HepG2 (cell line): Measurements from ENCODE around the gene WDR81. TPM values are rescaled to one million over a fixed set of nuclear protein-coding genes. Genes with fewer than 3 reads are reported as not detected.
A peak's percentile ranks its signal among the peaks of the same experiment; 100 is the strongest.

Experiments used
- ATF5 ChIP-seq: sonication (generic); formaldehyde crosslinking; IDR thresholded peaks from 2 replicates; pipeline ENCODE4 v1.4.0; 2020; ENCODE audit warnings: mild to moderate bottlenecking, low read depth, missing genetic modification reagents
- CBFB ChIP-seq: sonication (generic); formaldehyde crosslinking; IDR thresholded peaks from 2 replicates; pipeline ENCODE4 v1.4.0; 2020; ENCODE audit warnings: missing genetic modification reagents
- CREM ChIP-seq, 2 experiments: sonication (generic) in 1 of 2; formaldehyde crosslinking in 1 of 2; IDR thresholded peaks; 2 replicates each; pipeline versions ENCODE4 v1.4.0 to v1.6.1; 2016 to 2020; ENCODE audit warnings: antibody characterized with exemption in 1 of 2, mild to moderate bottlenecking in 1 of 2, missing genetic modification reagents in 1 of 2
- EED ChIP-seq: sonication (generic); formaldehyde crosslinking; IDR thresholded peaks from 2 replicates; pipeline ENCODE4 v1.5.0; 2020; ENCODE audit warnings: mild to moderate bottlenecking, missing genetic modification reagents
- FOXC1 ChIP-seq: sonication (generic); formaldehyde crosslinking; IDR thresholded peaks from 2 replicates; pipeline ENCODE4 v1.8.0; 2022; ENCODE audit warnings: mild to moderate bottlenecking, missing genetic modification reagents, borderline replicate concordance
- GMEB2 ChIP-seq: IDR thresholded peaks from 2 replicates; pipeline ENCODE4 v1.6.1; 2016; ENCODE audit warnings: missing biosample characterization, missing genetic modification reagents, low read depth
- KMT2B ChIP-seq: IDR thresholded peaks from 2 replicates; pipeline ENCODE4 v1.6.1; 2016; ENCODE audit warnings: missing genetic modification reagents, missing compliant biosample characterization
- MXD4 ChIP-seq: IDR thresholded peaks from 2 replicates; pipeline ENCODE4 v1.6.1; 2016; ENCODE audit warnings: mild to moderate bottlenecking, missing biosample characterization, missing genetic modification reagents
- NFKB2 ChIP-seq: sonication (generic); formaldehyde crosslinking; IDR thresholded peaks from 2 replicates; pipeline ENCODE4 v1.4.0; 2020; ENCODE audit warnings: missing genetic modification reagents, borderline replicate concordance
- NFYB ChIP-seq: sonication (generic); formaldehyde crosslinking; IDR thresholded peaks from 2 replicates; pipeline ENCODE4 v1.4.0; 2020; ENCODE audit warnings: missing genetic modification reagents
- PAX8 ChIP-seq: sonication (generic); formaldehyde crosslinking; IDR thresholded peaks from 2 replicates; pipeline ENCODE4 v1.8.0; 2022; ENCODE audit warnings: mild to moderate bottlenecking, missing genetic modification reagents, borderline replicate concordance
- PRPF4 ChIP-seq: fragments of 200-400 bp; formaldehyde crosslinking; IDR thresholded peaks from 2 replicates; pipeline ENCODE4 v1.6.1; 2016; ENCODE audit warnings: low read length, low read depth; ENCODE audit not compliant: poor library complexity, severe bottlenecking
- RELA ChIP-seq: sonication (generic); formaldehyde crosslinking; IDR thresholded peaks from 2 replicates; pipeline ENCODE4 v1.4.0; 2020; ENCODE audit warnings: missing genetic modification reagents
- TOPORS ChIP-seq: sonication (generic); formaldehyde crosslinking; IDR thresholded peaks from 2 replicates; pipeline ENCODE4 v1.8.0; 2023; ENCODE audit warnings: mild to moderate bottlenecking, missing genetic modification reagents
- ZBTB1 ChIP-seq: sonication (generic); formaldehyde crosslinking; IDR thresholded peaks from 2 replicates; pipeline ENCODE4 v1.4.0; 2020; ENCODE audit warnings: missing genetic modification reagents, borderline replicate concordance
- ZFAT ChIP-seq: sonication (generic); formaldehyde crosslinking; conservative IDR thresholded peaks from 2 replicates; pipeline ENCODE4 v1.8.1; 2023; ENCODE audit warnings: missing genetic modification reagents, inconsistent platforms
- ZFP90 ChIP-seq: sonication (generic); formaldehyde crosslinking; IDR thresholded peaks from 2 replicates; pipeline ENCODE4 v1.8.0; 2022; ENCODE audit warnings: missing genetic modification reagents, mild to moderate bottlenecking, inconsistent platforms, borderline replicate concordance
- ZNF12 ChIP-seq: sonication (generic); formaldehyde crosslinking; IDR thresholded peaks from 2 replicates; pipeline ENCODE4 v1.5.0; 2020; ENCODE audit warnings: missing genetic modification reagents
- ZNF143 ChIP-seq: sonication (generic); formaldehyde crosslinking; IDR thresholded peaks from 2 replicates; pipeline ENCODE4 v1.4.0; 2020; ENCODE audit warnings: missing genetic modification reagents
- ZNF280B ChIP-seq: sonication (generic); formaldehyde crosslinking; IDR thresholded peaks from 2 replicates; pipeline ENCODE4 v1.5.0; 2020; ENCODE audit warnings: missing genetic modification reagents, mild to moderate bottlenecking, borderline replicate concordance
- ZNF468 ChIP-seq: sonication (generic); formaldehyde crosslinking; IDR thresholded peaks from 2 replicates; pipeline ENCODE4 v1.8.0; 2022; ENCODE audit warnings: mild to moderate bottlenecking, moderate library complexity, missing genetic modification reagents
- ZNF564 ChIP-seq: sonication (generic); formaldehyde crosslinking; IDR thresholded peaks from 2 replicates; pipeline ENCODE4 v1.8.1; 2023; ENCODE audit warnings: mild to moderate bottlenecking, missing genetic modification reagents
- ZNF766 ChIP-seq: sonication (generic); formaldehyde crosslinking; IDR thresholded peaks from 2 replicates; pipeline ENCODE4 v1.5.0; 2020; ENCODE audit warnings: missing genetic modification reagents, borderline replicate concordance
- ZNF816 ChIP-seq: sonication (generic); formaldehyde crosslinking; IDR thresholded peaks from 2 replicates; pipeline ENCODE4 v1.8.0; 2022; ENCODE audit warnings: missing genetic modification reagents, mild to moderate bottlenecking, borderline replicate concordance
- polyA plus RNA-seq, 8 experiments: library from polyadenylated mRNA; depleted of rRNA in 3 of 8; stranded (reverse) in 7 of 8; unstranded in 1 of 8; fragments of >200 nt; fragmentation: Illumina TruSeq in 4 of 8; extraction: Trizol in 4 of 8; gene quantifications; 2 replicates each; pipeline versions ENCODE4 v1.2.1 to v1.2.3, GENCODE V29; 2011 to 2016; ENCODE audit warnings: low read depth in 4 of 8, missing spikeins in 1 of 8, mixed read lengths in 1 of 8; ENCODE audit not compliant: insufficient read depth in 1 of 8
- total RNA-seq, 5 experiments: library from RNA; depleted of rRNA; stranded (reverse); fragments of >200 nt; fragmentation: Illumina TruSeq; extraction: Trizol; gene quantifications; 2 replicates each; pipeline ENCODE4 v1.2.3, GENCODE V29; 2016; ENCODE audit warnings: low read depth in 1 of 5
- TF ChIP-seq, protein P1 (sequence below): IDR thresholded peaks from 2 replicates; pipeline ENCODE4 v1.6.1; 2016; ENCODE audit warnings: control low read depth

Gene WDR81
- total and polyA plus RNA-seq, 2 of the 13 experiments (the other 11 are each of a cell fraction or from before 2014, with no cell fraction given): 9.1 to 16.7 TPM

GRCh38 chr17:1716076-1716911, 8.2 kb upstream of the WDR81 start (continued):
- TF ChIP-seq FOXC1 (peak; percentile 68; the same call in 1 of the 2 replicates), MXD4 (CRISPR knock-in tag) (peak; percentile 84), RELA (CRISPR knock-in tag) (no peak), CREM (IDR thresholded peaks at IDR 0.05) (peak; percentile 97), CREM (CRISPR knock-in tag; IDR thresholded peaks at IDR 0.05) (no peak; the same call in 1 of the 2 replicates), EED (CRISPR knock-in tag) (no peak), ZNF468 (CRISPR knock-in tag) (no peak), ZFAT (no peak), ZNF280B (CRISPR knock-in tag) (no peak), NFKB2 (CRISPR knock-in tag) (peak; percentile 49; the same call in 1 of the 2 replicates), ZNF12 (CRISPR knock-in tag) (no peak), ZNF143 (CRISPR knock-in tag) (peak; percentile 97), ZBTB1 (CRISPR knock-in tag) (no peak), ATF5 (no peak), ZNF564 (CRISPR knock-in tag) (no peak), PAX8 (CRISPR knock-in tag) (no peak), ZNF816 (CRISPR knock-in tag) (no peak), TOPORS (CRISPR knock-in tag) (no peak), NFYB (CRISPR knock-in tag) (peak; percentile 100), CBFB (CRISPR knock-in tag) (peak; percentile 34; the same call in 1 of the 2 replicates), GMEB2 (CRISPR knock-in tag) (peak; percentile 93), KMT2B (CRISPR knock-in tag) (peak; percentile 80), PRPF4 (no peak), ZFP90 (CRISPR knock-in tag) (no peak; the same call in 1 of the 2 replicates), ZNF766 (CRISPR knock-in tag) (0 out of 2 replicates have a peak, but pooled peaks have one; percentile 28)
- TF ChIP-seq, protein P1, sequence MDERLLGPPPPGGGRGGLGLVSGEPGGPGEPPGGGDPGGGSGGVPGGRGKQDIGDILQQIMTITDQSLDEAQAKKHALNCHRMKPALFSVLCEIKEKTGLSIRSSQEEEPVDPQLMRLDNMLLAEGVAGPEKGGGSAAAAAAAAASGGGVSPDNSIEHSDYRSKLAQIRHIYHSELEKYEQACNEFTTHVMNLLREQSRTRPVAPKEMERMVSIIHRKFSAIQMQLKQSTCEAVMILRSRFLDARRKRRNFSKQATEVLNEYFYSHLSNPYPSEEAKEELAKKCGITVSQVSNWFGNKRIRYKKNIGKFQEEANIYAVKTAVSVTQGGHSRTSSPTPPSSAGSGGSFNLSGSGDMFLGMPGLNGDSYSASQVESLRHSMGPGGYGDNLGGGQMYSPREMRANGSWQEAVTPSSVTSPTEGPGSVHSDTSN (CRISPR knock-in tag): peak; percentile 92
